Ovary (tissue), 9 donors: ENCODE measurements around the gene SLC7A10. TPM values are rescaled to one million over a fixed set of nuclear protein-coding genes. Genes with fewer than 3 reads are reported as not detected.

Source experiments
- DNase-seq, 5 donors: peaks; one replicate each; pipeline ENCODE4 v3.0.0-alpha.2; 2019 to 2020
- H3K27ac ChIP-seq, 2 donors: fragments of 200-600 bp; one replicate each; pipeline versions ENCODE4 v1.5.1 to v1.8.0; 2019 to 2022
- H3K27me3 ChIP-seq: fragments of 200-600 bp; one replicate; pipeline ENCODE4 v1.8.0; 2022
- H3K36me3 ChIP-seq: fragments of 200-600 bp; sonication (generic); one replicate; pipeline ENCODE4 v1.5.1; 2019
- H3K4me1 ChIP-seq: one replicate; pipeline ENCODE4 v1.8.1; 2013; ENCODE audit warnings: mild to moderate bottlenecking, moderate library complexity; ENCODE audit not compliant: insufficient read depth
- H3K4me3 ChIP-seq: fragments of 200-600 bp; sonication (generic); one replicate; pipeline ENCODE4 v1.5.1; 2017
- H3K9me3 ChIP-seq, 2 donors: fragments of 200-600 bp in 1 of 2; sonication (generic) in 1 of 2; one replicate each; pipeline versions ENCODE4 v1.5.1 to v1.8.1; 2013 to 2019; ENCODE audit warnings: mild to moderate bottlenecking in 1 of 2, moderate library complexity in 1 of 2
- CTCF ChIP-seq, 3 donors: fragments of 450-650 bp in 2 of 3; fragments of 200-600 bp in 1 of 3; IDR thresholded peaks; one replicate each; pipeline versions ENCODE4 v1.5.1 to v1.8.0; 2016 to 2022; ENCODE audit warnings: antibody characterized with exemption in 3 of 3, mild to moderate bottlenecking in 1 of 3
- EP300 ChIP-seq: sonication (generic); formaldehyde crosslinking; IDR thresholded peaks from one replicate; pipeline ENCODE4 v1.6.1; 2017; ENCODE audit warnings: antibody characterized with exemption
- POLR2A ChIP-seq: fragments of 450-650 bp; IDR thresholded peaks from one replicate; pipeline ENCODE4 v1.6.1; 2017; ENCODE audit warnings: antibody characterized with exemption, mild to moderate bottlenecking, moderate library complexity
- WGBS, 3 donors: extraction: QIAGEN DNeasy Blood & Tissue Kit in 1 of 3; methylation state at CpG; one replicate each; pipeline versions ENCODE4 v1.1.5 to v1.1.7; 2013 to 2017; 5-methylcytosine and 5-hydroxymethylcytosine counted together
- intact Hi-C, 4 donors: fragments of 100-400 bp; cut with DNase I; formaldehyde crosslinking; loops; one replicate each; pipeline versions ENCODE4 v1.11.0 to v1.15.1; 2022 to 2023
- polyA plus RNA-seq, 2 donors: library from polyadenylated mRNA; stranded (reverse); fragments of 200-250 nt in 1 of 2; fragments of 350-450 nt in 1 of 2; fragmentation: Illumina TruSeq in 1 of 2; extraction: RNeasy Lipid Tissue Mini Kit (QIAGEN cat#74804) in 1 of 2; gene quantifications; one replicate each; pipeline ENCODE4 v1.2.3, GENCODE V29; 2013 to 2014
- total RNA-seq, 7 donors: library from RNA; depleted of rRNA in 2 of 7; stranded (reverse); fragments of >200 nt in 2 of 7; fragmentation: NEBNext Ultra II Directional in 3 of 7; extraction: Animal tissue kit (Norgen Biotek cat#: 25700) in 3 of 7; gene quantifications; one replicate each; pipeline versions ENCODE4 v1.1.0 to v1.2.4, GENCODE V29; 2016 to 2023
- donor health status: DM: no; HTN: no; CAD: no; lungs with moderate emphysema.
- donor health status: DM: no; HTN: no; CAD: no.
- donor health status: Bipolar disorder and iron deficiency.
- donor health status: DM: yes; HTN: yes; CAD: no.
- donor health status: DM: no; HTN: no; CAD: no.
- donor health status: DM: yes; HTN: yes; CAD: no.

The SLC7A10 gene
- total and polyA plus RNA-seq, 9 donors: not detected

GRCh38 chr19:33266974-33267484, 41.4 kb upstream of the SLC7A10 start:
- no peak for DNase-seq
- TF ChIP-seq POLR2A (no peak), EP300 (no peak), CTCF (IDR thresholded peaks at IDR 0.05) (no peak)
- Histone ChIP-seq H3K36me3 (no peaks in the 10 kb centered on the region), H3K4me3 (no peak overlapping the region), H3K27ac (no peak overlapping the region), H3K9me3 (no peaks in the 10 kb centered on the region), H3K4me1 (no peaks in the 10 kb centered on the region), H3K27me3 (no peaks in the 10 kb centered on the region)
- WGBS, 3 donors: 37 to 42% (median 41%) methylated on average over 20 of the region's 20 CpGs
- intact Hi-C loops: no loop called here

- H3K27me3 ChIP-seq: no peaks in the 10 kb centered on the region
- 86 to 92% (median 86%) methylated on average over 14 of the region's 14 CpGs for WGBS, 3 donors
- H3K4me1 ChIP-seq: no peaks in the 10 kb centered on the region
- intact Hi-C loops: no loop called here
- no peaks in the 10 kb centered on the region for H3K9me3 ChIP-seq
- DNase-seq: no peak
- no peaks in the 10 kb centered on the region for H3K36me3 ChIP-seq
- no peak overlapping the region for H3K4me3 ChIP-seq
- TF ChIP-seq EP300 (no peak), POLR2A (no peak), CTCF (IDR thresholded peaks at IDR 0.05) (no peak)
- H3K27ac ChIP-seq: no peak overlapping the region
Measured at GRCh38 chr19:33264881-33265445, 39.3 kb upstream of the SLC7A10 start.

GRCh38 chr19:33263325-33264023, 37.8 kb upstream of the SLC7A10 start:
- intact Hi-C loops: no loop called here
- 77 to 84% (median 82%) methylated on average over 25 of the region's 25 CpGs for WGBS, 3 donors

More at GRCh38 chr19:33263325-33264023, 37.8 kb upstream of the SLC7A10 start:
- Histone ChIP-seq H3K4me3 (no peak overlapping the region), H3K9me3 (no peaks in the 10 kb centered on the region), H3K4me1 (no peaks in the 10 kb centered on the region), H3K27ac (no peak overlapping the region), H3K36me3 (no peaks in the 10 kb centered on the region), H3K27me3 (no peaks in the 10 kb centered on the region)
- no peak for TF ChIP-seq POLR2A
- TF ChIP-seq CTCF (IDR thresholded peaks at IDR 0.05): no peak
- no peak for TF ChIP-seq EP300
- no peak for DNase-seq
